Uterus (tissue), 2 donors: Measurements from ENCODE around the gene MFSD6L.

Source experiments
- CTCF ChIP-seq, 4 experiments: fragments of 200-600 bp in 2 of 4; fragments of 450-650 bp in 2 of 4; sonication (generic) in 2 of 4; IDR thresholded peaks; one replicate each; pipeline ENCODE4 v1.5.1; 2016 to 2019; ENCODE audit warnings: antibody characterized with exemption in 4 of 4, mild to moderate bottlenecking in 2 of 4, moderate library complexity in 1 of 4
- POLR2A ChIP-seq, 2 donors: fragments of 450-650 bp; IDR thresholded peaks; one replicate each; pipeline ENCODE4 v1.6.1; 2016; ENCODE audit warnings: antibody characterized with exemption in 2 of 2, mild to moderate bottlenecking in 1 of 2, moderate library complexity in 1 of 2

- TF ChIP-seq CTCF (IDR thresholded peaks at IDR 0.05) (no peak), POLR2A (IDR thresholded peaks at IDR 0.05) (no peak)
Observed at GRCh38 chr17:8762012-8762411, 37.2 kb downstream of the MFSD6L start.
